Endodermal cell (in vitro differentiated cells): ENCODE measurements around the gene UGT1A10. TPM values are rescaled to one million over a fixed set of nuclear protein-coding genes. Genes with fewer than 3 reads are reported as not detected.

Experiments used
- DNase-seq: peaks from one replicate; pipeline ENCODE4 v3.0.0-alpha.2; 2017
- H3K27ac ChIP-seq: 2 replicates; pipeline ENCODE4 v1.5.1; 2013; ENCODE audit warnings: mild to moderate bottlenecking, low read depth, low read length, moderate library complexity
- H3K27me3 ChIP-seq: 2 replicates; pipeline ENCODE4 v1.6.1; 2013; ENCODE audit warnings: mild to moderate bottlenecking, low read length, moderate library complexity; ENCODE audit not compliant: insufficient read depth, control insufficient read depth, poor library complexity, severe bottlenecking
- H3K36me3 ChIP-seq: 2 replicates; pipeline ENCODE4 v1.7.0; 2013; ENCODE audit warnings: mild to moderate bottlenecking, low read length, moderate library complexity; ENCODE audit not compliant: control insufficient read depth, insufficient read depth
- H3K4me1 ChIP-seq: one replicate; pipeline ENCODE4 v1.7.0; 2013; ENCODE audit warnings: low read length; ENCODE audit not compliant: control insufficient read depth, insufficient read depth
- H3K4me3 ChIP-seq: 2 replicates; pipeline ENCODE4 v1.5.1; 2013; ENCODE audit warnings: mild to moderate bottlenecking, low read length, moderate library complexity
- H3K9ac ChIP-seq: 2 replicates; pipeline ENCODE4 v1.6.1; 2013; ENCODE audit warnings: mild to moderate bottlenecking, low read length, moderate library complexity; ENCODE audit not compliant: poor library complexity, severe bottlenecking; ENCODE audit errors: extremely low read depth
- H3K9me3 ChIP-seq: 2 replicates; pipeline ENCODE4 v1.6.1; 2013; ENCODE audit warnings: mild to moderate bottlenecking, low read length, moderate library complexity; ENCODE audit not compliant: control insufficient read depth
- H3K27ac Mint-ChIP-seq: 2 replicates; pipeline ENCODE4 v1.8.0; 2020; ENCODE audit warnings: mixed read lengths
- H3K27me3 Mint-ChIP-seq: 2 replicates; pipeline ENCODE4 v1.8.0; 2021; ENCODE audit warnings: mild to moderate bottlenecking, mixed read lengths; ENCODE audit not compliant: insufficient read depth
- H3K36me3 Mint-ChIP-seq: 2 replicates; pipeline ENCODE4 v1.8.0; 2020; ENCODE audit warnings: low read depth, mixed read lengths
- H3K4me1 Mint-ChIP-seq: 2 replicates; pipeline ENCODE4 v1.8.0; 2020; ENCODE audit warnings: mixed read lengths
- H3K4me3 Mint-ChIP-seq: 2 replicates; pipeline ENCODE4 v1.8.0; 2020; ENCODE audit warnings: mild to moderate bottlenecking, moderate library complexity, mixed read lengths
- H3K9me3 Mint-ChIP-seq: 2 replicates; pipeline ENCODE4 v1.8.0; 2020; ENCODE audit warnings: mild to moderate bottlenecking, mixed read lengths
- CTCF ChIP-seq: fragments of 200-600 bp; sonication (generic); conservative IDR thresholded peaks from 2 replicates; pipeline ENCODE4 v1.5.0; 2021; ENCODE audit warnings: antibody characterized with exemption, mild to moderate bottlenecking
- WGBS, 2 experiments: methylation state at CpG; one replicate each; pipeline versions ENCODE4 v1.1.5 to v1.1.7; 2013; ENCODE audit warnings: missing lambda C conversion rate in 2 of 2, mixed read lengths in 1 of 2; ENCODE audit not compliant: insufficient coverage in 1 of 2, insufficient read length in 1 of 2; 5-methylcytosine and 5-hydroxymethylcytosine counted together
- total RNA-seq, 2 donors: library from RNA; stranded (reverse); fragmentation: NEBNext Ultra II Directional in 1 of 2; extraction: Animal tissue kit (Norgen Biotek cat#: 25700) in 1 of 2; gene quantifications; 2 replicates in 1 of 2; 3 replicates in 1 of 2; pipeline ENCODE4 v1.2.1, GENCODE V29; 2021

The UGT1A10 gene
- total RNA-seq, 2 donors from 2014 or later = 0.13 TPM; not detected in 1

- Mint-ChIP-seq H3K27me3 (peaks cover 15% of the 10 kb centered on the region), H3K4me1 (no peaks in the 10 kb centered on the region), H3K4me3 (no peak overlapping the region), H3K36me3 (no peaks in the 10 kb centered on the region), H3K27ac (no peak overlapping the region), H3K9me3 (no peaks in the 10 kb centered on the region)
- no peak for TF ChIP-seq CTCF
- WGBS, 2 experiments = no CpG with 5 or more reads among the region's 1 CpG
- H3K36me3 ChIP-seq = no peaks in the 10 kb centered on the region
- DNase-seq = no peak
- H3K9ac ChIP-seq = no peak overlapping the region
- H3K9me3 ChIP-seq = no peaks in the 10 kb centered on the region
- no peaks in the 10 kb centered on the region for H3K4me1 ChIP-seq
- H3K4me3 ChIP-seq = no peak overlapping the region
- no peak overlapping the region for H3K27ac ChIP-seq
- H3K27me3 ChIP-seq = peaks cover 7% of the 10 kb centered on the region
These were observed 38.1 kb downstream of the UGT1A10 start for GRCh38 chr2:233674314-233674713.

- no peak overlapping the region for H3K9ac ChIP-seq
- no peak overlapping the region for H3K27ac ChIP-seq
- Mint-ChIP-seq H3K27me3 (peaks cover 15% of the 10 kb centered on the region), H3K9me3 (no peaks in the 10 kb centered on the region), H3K36me3 (no peaks in the 10 kb centered on the region), H3K27ac (no peak overlapping the region), H3K4me1 (no peaks in the 10 kb centered on the region), H3K4me3 (no peak overlapping the region)
- no peaks in the 10 kb centered on the region for H3K9me3 ChIP-seq
- no peaks in the 10 kb centered on the region for H3K4me1 ChIP-seq
- no peak overlapping the region for H3K4me3 ChIP-seq
- WGBS, 2 experiments = 63 to 71% methylated on average over 3 to 4 of the region's 4 CpGs
- peaks cover 9% of the 10 kb centered on the region for H3K27me3 ChIP-seq
- peak; percentile 54 for TF ChIP-seq CTCF
- no peak for DNase-seq
- H3K36me3 ChIP-seq = no peaks in the 10 kb centered on the region
These were observed 38.7 kb downstream of the UGT1A10 start for GRCh38 chr2:233674995-233675394.

- TF ChIP-seq CTCF = no peak
- Mint-ChIP-seq H3K4me3 (no peak overlapping the region), H3K9me3 (no peaks in the 10 kb centered on the region), H3K36me3 (no peaks in the 10 kb centered on the region), H3K27ac (no peak overlapping the region), H3K27me3 (peaks cover 12% of the 10 kb centered on the region), H3K4me1 (no peaks in the 10 kb centered on the region)
- DNase-seq = no peak
- Histone ChIP-seq H3K4me1 (no peaks in the 10 kb centered on the region), H3K9me3 (no peaks in the 10 kb centered on the region), H3K9ac (no peak overlapping the region), H3K36me3 (no peaks in the 10 kb centered on the region), H3K27me3 (peaks cover 9% of the 10 kb centered on the region), H3K27ac (no peak overlapping the region), H3K4me3 (no peak overlapping the region)
- 80 to 84% methylated on average over 1 to 2 of the region's 2 CpGs for WGBS, 2 experiments
These were observed 39.8 kb downstream of the UGT1A10 start for GRCh38 chr2:233676046-233676445.
